ENCODE measurements around the gene ZNF837. TPM values are rescaled to one million over a fixed set of nuclear protein-coding genes. Genes with fewer than 3 reads are reported as not detected.
A peak's percentile ranks its signal among the peaks of the same experiment; 100 is the strongest.

ZNF837 gene
- total and polyA plus RNA-seq, 2 of the 13 experiments (the other 11 are each of a cell fraction or from before 2014, with no cell fraction given) = 0.29 to 1.3 TPM

GRCh38 chr19:58380662-58381459, at the start of gene ZNF837 (continued):
- TF ChIP-seq ARID4A (CRISPR knock-in tag; IDR thresholded peaks at IDR 0.05; ENCODE audit: borderline replicate concordance) = peak; percentile 98
- TF ChIP-seq SALL1 (CRISPR knock-in tag; IDR thresholded peaks at IDR 0.05) = peak; percentile 81; the same call in 1 of the 2 replicates
- no peak for TF ChIP-seq EHMT2 (IDR thresholded peaks at IDR 0.05; ENCODE audit: borderline replicate concordance, low read depth, low read length)
- TF ChIP-seq ZMYM2 (CRISPR knock-in tag; IDR thresholded peaks at IDR 0.05) = no peak
- no peak for TF ChIP-seq TCF7L2 (IDR thresholded peaks at IDR 0.05; ENCODE audit: low read depth, low read length)
- TF ChIP-seq RXRA (CRISPR knock-in tag; IDR thresholded peaks at IDR 0.05) = peak; percentile 88
- peak; percentile 80 for TF ChIP-seq ZNF124 (CRISPR knock-in tag; IDR thresholded peaks at IDR 0.05)
- TF ChIP-seq CSRNP1 (CRISPR knock-in tag; IDR thresholded peaks at IDR 0.05) = peak; percentile 51; the same call in 1 of the 2 replicates
- TF ChIP-seq ZMYM4 (CRISPR knock-in tag; IDR thresholded peaks at IDR 0.05) = peak; percentile 71; the same call in 1 of the 2 replicates
- peak; percentile 71 for TF ChIP-seq ZNF274 (CRISPR knock-in tag; IDR thresholded peaks at IDR 0.05)
- TF ChIP-seq ARHGAP35 (CRISPR knock-in tag; IDR thresholded peaks at IDR 0.05; ENCODE audit: borderline replicate concordance) = peak; percentile 94; the same call in 1 of the 2 replicates
- TF ChIP-seq ZKSCAN8 (CRISPR knock-in tag; IDR thresholded peaks at IDR 0.05; ENCODE audit: borderline replicate concordance) = 0 out of 2 replicates have a peak, but pooled peaks have one; percentile 48
- no peak for TF ChIP-seq KIAA2018 (CRISPR knock-in tag; IDR thresholded peaks at IDR 0.05; ENCODE audit: borderline replicate concordance)
